Naive thymus-derived CD4-positive, alpha-beta T cell (primary cell): Measurements from ENCODE around the gene MTPN. TPM values are rescaled to one million over a fixed set of nuclear protein-coding genes. Genes with fewer than 3 reads are reported as not detected.

Source experiments
- ATAC-seq: fragments of 150-1000 bp; cut with Tn5 transposase; 2 replicates; pipeline ENCODE4 v1.10.0; 2021; ENCODE audit warnings: mild to moderate bottlenecking, moderate library complexity
- CTCF ChIA-PET: fragments of 350-600 bp; sonication (Branson Sonifier 250); formaldehyde crosslinking; loops from one replicate; lab custom pipeline; 2021; ENCODE audit warnings: antibody characterized with exemption; lab: Charles Lee
- POLR2A ChIA-PET: fragments of 350-600 bp; sonication (Branson Sonifier 250); formaldehyde crosslinking; loops from one replicate; lab custom pipeline; 2021; ENCODE audit warnings: antibody characterized with exemption, inconsistent platforms; lab: Charles Lee
- DNase-seq, 9 donors: peaks; one replicate each; pipeline versions ENCODE4 v3.0.0 to v3.0.0-alpha.2; 2020 to 2022; ENCODE audit warnings: mixed read lengths in 1 of 9
- H3K27ac ChIP-seq: one replicate; pipeline ENCODE4 v1.7.0; 2013; ENCODE audit warnings: mild to moderate bottlenecking, low read depth, low read length, moderate library complexity
- H3K27me3 ChIP-seq, 2 donors: one replicate each; pipeline ENCODE4 v1.7.0; 2013; ENCODE audit warnings: low read length in 2 of 2, mild to moderate bottlenecking in 2 of 2, moderate library complexity in 2 of 2; ENCODE audit not compliant: control insufficient read depth in 2 of 2, insufficient read depth in 2 of 2
- H3K36me3 ChIP-seq, 3 experiments: 1 replicate in 2 of 3; 2 replicates in 1 of 3; pipeline ENCODE4 v1.7.0; 2013; ENCODE audit warnings: low read length in 3 of 3, mild to moderate bottlenecking in 3 of 3, moderate library complexity in 1 of 3; ENCODE audit not compliant: insufficient read depth in 3 of 3, control insufficient read depth in 2 of 3
- H3K4me1 ChIP-seq, 2 donors: one replicate each; pipeline ENCODE4 v1.7.0; 2013; ENCODE audit warnings: low read length in 2 of 2, mild to moderate bottlenecking in 2 of 2, moderate library complexity in 1 of 2; ENCODE audit not compliant: control insufficient read depth in 2 of 2, insufficient read depth in 2 of 2
- H3K4me3 ChIP-seq: 2 replicates; pipeline ENCODE4 v1.7.0; 2013; ENCODE audit warnings: mild to moderate bottlenecking, low read length
- H3K9me3 ChIP-seq, 3 experiments: 1 replicate in 2 of 3; 2 replicates in 1 of 3; pipeline ENCODE4 v1.7.0; 2013; ENCODE audit warnings: low read length in 3 of 3; ENCODE audit not compliant: control insufficient read depth in 2 of 3
- H3K27ac Mint-ChIP-seq, 9 donors: one replicate each; pipeline ENCODE4 v1.8.0; 2020 to 2022; ENCODE audit warnings: mixed read lengths in 9 of 9, mild to moderate bottlenecking in 8 of 9, moderate library complexity in 5 of 9, inconsistent platforms in 2 of 9
- H3K27me3 Mint-ChIP-seq, 5 donors: one replicate each; pipeline ENCODE4 v1.8.0; 2021 to 2022; ENCODE audit warnings: mixed read lengths in 5 of 5, mild to moderate bottlenecking in 1 of 5
- H3K36me3 Mint-ChIP-seq, 5 donors: one replicate each; pipeline ENCODE4 v1.8.0; 2020 to 2022; ENCODE audit warnings: mixed read lengths in 5 of 5, mild to moderate bottlenecking in 3 of 5, inconsistent platforms in 1 of 5
- H3K4me1 Mint-ChIP-seq, 7 donors: one replicate each; pipeline ENCODE4 v1.8.0; 2020 to 2022; ENCODE audit warnings: mixed read lengths in 7 of 7, mild to moderate bottlenecking in 3 of 7, inconsistent platforms in 1 of 7
- H3K4me3 Mint-ChIP-seq, 10 donors: one replicate each; pipeline ENCODE4 v1.8.0; 2020 to 2022; ENCODE audit warnings: mild to moderate bottlenecking in 10 of 10, mixed read lengths in 10 of 10, moderate library complexity in 6 of 10, inconsistent platforms in 2 of 10
- H3K9me3 Mint-ChIP-seq, 11 donors: one replicate each; pipeline ENCODE4 v1.8.0; 2020 to 2022; ENCODE audit warnings: mixed read lengths in 11 of 11, mild to moderate bottlenecking in 4 of 11, inconsistent platforms in 1 of 11, moderate library complexity in 1 of 11
- intact Hi-C, 2 donors: fragments of 100-400 bp; cut with micrococcal nuclease; formaldehyde crosslinking; loops; one replicate each; pipeline ENCODE4 v1.15.1; 2023
- polyA plus RNA-seq, 2 donors: library from polyadenylated mRNA; unstranded; fragments of 300-500 nt; fragmentation: Illumina TruSeq; gene quantifications; one replicate each; pipeline ENCODE4 v1.2.3, GENCODE V29; 2021
- total RNA-seq, 6 experiments: library from RNA in 5 of 6; stranded (reverse) in 5 of 6; gene quantifications; 1 replicate in 5 of 6; 2 replicates in 1 of 6; pipeline ENCODE4 v1.2.3 and lab custom pipeline; 2021 to 2026

Gene MTPN
- total and polyA plus RNA-seq, 7 experiments from 2014 or later: 49.9 to 117 (median 80.7) TPM

- Histone ChIP-seq H3K27ac (no peak overlapping the region), H3K36me3 (no peaks in the 10 kb centered on the region), H3K27me3 (no peaks in the 10 kb centered on the region), H3K4me1 (no peaks in the 10 kb centered on the region), H3K4me3 (no peak overlapping the region), H3K9me3 (no peaks in the 10 kb centered on the region)
- ATAC-seq (no peak), DNase-seq (no peak)
- Mint-ChIP-seq H3K4me1 (peaks cover 0 to 7% (median 5%) of the 10 kb centered on the region in 7 donors), H3K27ac (no peak overlapping the region), H3K9me3 (no peaks in the 10 kb centered on the region), H3K27me3 (peaks cover 6 to 27% (median 15%) of the 10 kb centered on the region in 5 donors), H3K36me3 (peaks cover 0 to 2% (median 0%) of the 10 kb centered on the region in 5 donors), H3K4me3 (no peak overlapping the region)
- ChIA-PET POLR2A (no interaction called here), CTCF (interaction anchor here (1.1 to 1.6 kb wide), 2 partner anchors 215 to 293 kb away, joined by 5 to 6 read pairs; no protein-coding TSS in a partner anchor)
- intact Hi-C loops: no loop called here
Observed at GRCh38 chr7:136015638-136016037, 38.5 kb upstream of the MTPN start.

GRCh38 chr7:136014659-136015058 lies 37.5 kb upstream of the MTPN start:
- no peaks in the 10 kb centered on the region for H3K9me3 ChIP-seq
- intact Hi-C loops: no loop called here
- H3K27me3 ChIP-seq: no peaks in the 10 kb centered on the region
- DNase-seq (no peak), ATAC-seq (no peak)
- Mint-ChIP-seq H3K27me3 (peaks cover 6 to 29% (median 15%) of the 10 kb centered on the region in 5 donors), H3K27ac (no peak overlapping the region), H3K4me1 (peaks cover 0 to 7% (median 5%) of the 10 kb centered on the region in 7 donors), H3K9me3 (no peaks in the 10 kb centered on the region), H3K36me3 (peaks cover 0 to 2% (median 0%) of the 10 kb centered on the region in 5 donors), H3K4me3 (no peak overlapping the region)
- H3K27ac ChIP-seq: no peak overlapping the region
- no peaks in the 10 kb centered on the region for H3K36me3 ChIP-seq
- ChIA-PET POLR2A (no interaction called here), CTCF (interaction anchor here (1.6 kb wide), 1 partner anchor 214 kb away, joined by 6 read pairs; no protein-coding TSS in a partner anchor)
- no peak overlapping the region for H3K4me3 ChIP-seq
- no peaks in the 10 kb centered on the region for H3K4me1 ChIP-seq

DNA sequence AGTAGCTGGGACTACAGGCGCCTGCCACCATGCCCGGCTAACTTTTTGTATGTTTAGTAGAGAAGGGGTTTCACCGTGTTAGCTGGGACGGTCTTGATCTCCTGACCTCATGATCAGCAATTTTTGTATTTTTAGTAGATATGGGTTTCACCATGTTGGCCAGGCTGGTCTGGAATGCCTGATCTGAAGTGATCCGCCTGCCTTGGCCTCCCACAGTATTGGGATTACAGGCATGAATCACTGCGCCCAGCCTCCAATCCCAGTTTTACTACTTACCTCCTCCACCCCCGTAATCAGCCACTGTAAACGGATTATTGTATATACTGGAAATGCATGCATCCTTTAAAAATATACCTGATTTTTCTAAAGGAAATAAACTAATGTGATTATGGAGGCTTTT lies 35.1 kb upstream of the MTPN start:
- Mint-ChIP-seq H3K9me3 (no peaks in the 10 kb centered on the region), H3K4me1 (peaks cover 0 to 10% (median 7%) of the 10 kb centered on the region in 7 donors), H3K27me3 (peaks cover 6 to 26% (median 15%) of the 10 kb centered on the region in 5 donors), H3K36me3 (no peaks in the 10 kb centered on the region), H3K27ac (no peak overlapping the region), H3K4me3 (no peak overlapping the region)
- DNase-seq (no peak), ATAC-seq (no peak)
- Histone ChIP-seq H3K27ac (no peak overlapping the region), H3K27me3 (no peaks in the 10 kb centered on the region), H3K4me1 (no peaks in the 10 kb centered on the region), H3K4me3 (no peak overlapping the region), H3K9me3 (no peaks in the 10 kb centered on the region), H3K36me3 (no peaks in the 10 kb centered on the region)
- CTCF ChIA-PET: interaction anchor here (0.6 to 1.7 kb wide), 3 partner anchors 46 to 275 kb away, joined by 3 to 5 read pairs (median 4); no protein-coding TSS in a partner anchor
- intact Hi-C loops: no loop called here
- POLR2A ChIA-PET: no interaction called here

DNA sequence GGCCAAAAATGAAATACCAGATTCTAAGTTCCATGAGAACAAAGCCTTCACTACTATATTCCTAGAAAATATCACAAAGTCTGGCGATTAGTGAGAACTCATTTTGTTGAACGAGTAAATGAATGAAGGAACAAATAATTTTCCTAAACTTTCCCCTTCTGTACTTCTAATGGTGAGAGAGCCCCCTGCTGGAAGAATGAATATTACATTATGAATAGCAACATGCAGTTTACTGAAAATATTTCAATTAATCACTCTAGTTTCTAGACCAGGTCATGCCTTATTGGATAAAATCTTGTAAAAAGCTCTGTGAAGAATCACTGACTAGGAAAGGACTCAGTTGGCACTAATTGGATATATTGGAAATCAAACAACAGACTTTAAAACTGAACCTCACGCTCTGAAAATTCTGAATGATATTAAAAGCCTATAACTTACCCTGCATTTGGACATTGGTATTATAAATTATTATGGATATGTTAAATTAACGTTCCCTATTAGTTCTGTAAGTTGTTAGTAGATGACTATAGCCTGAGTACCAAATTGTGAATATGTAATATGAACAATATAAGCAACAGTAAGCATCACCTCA lies 32.4 kb upstream of the MTPN start:
- Histone ChIP-seq H3K9me3 (no peaks in the 10 kb centered on the region), H3K27me3 (no peaks in the 10 kb centered on the region), H3K4me1 (no peaks in the 10 kb centered on the region), H3K36me3 (no peaks in the 10 kb centered on the region), H3K4me3 (no peak overlapping the region), H3K27ac (no peak overlapping the region)
- Mint-ChIP-seq H3K4me1 (peaks cover 0 to 10% (median 6%) of the 10 kb centered on the region in 7 donors), H3K27ac (no peak overlapping the region), H3K9me3 (peaks cover 0 to 4% (median 0%) of the 10 kb centered on the region in 11 donors), H3K27me3 (peaks cover 3 to 22% (median 9%) of the 10 kb centered on the region in 5 donors), H3K36me3 (no peaks in the 10 kb centered on the region), H3K4me3 (no peak overlapping the region)
- intact Hi-C loops: loop anchor here (1.0 to 2.0 kb wide), 6 partner anchors 32 to 728 kb away; partner anchors contain the start of genes MTPN (in 2 of the 2) and STMP1 (in 1 of the 2)
- ChIA-PET CTCF (interaction anchor here (0.6 to 2.4 kb wide), 4 partner anchors 28 to 211 kb away, joined by 3 to 8 read pairs (median 4); no protein-coding TSS in a partner anchor), POLR2A (interaction anchor here (1.0 kb wide), 1 partner anchor 350 kb away, joined by 3 read pairs; no protein-coding TSS in a partner anchor)
- ATAC-seq: peak; percentile 45
- DNase-seq: peak in 7 of 9 donors; percentile 13 to 51 (median 40)

DNA sequence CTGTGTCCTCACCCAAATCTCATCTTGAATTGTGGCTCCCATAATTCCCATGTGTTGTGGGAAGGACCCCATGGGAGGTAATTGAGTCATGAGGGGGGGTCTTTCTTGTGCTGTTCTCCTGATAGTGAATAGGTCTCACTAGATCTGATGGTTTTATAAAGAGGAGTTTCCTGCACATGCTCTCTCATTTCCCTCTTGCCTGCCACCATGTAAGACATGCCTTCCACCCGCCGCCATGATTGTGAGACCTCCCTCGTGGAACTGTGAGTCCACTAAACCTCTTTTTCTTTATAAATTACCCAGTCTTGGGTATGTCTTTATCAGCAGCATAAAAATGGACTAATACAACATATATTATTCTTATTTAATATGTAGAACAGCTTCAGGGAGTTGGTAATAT lies 29.0 kb upstream of the MTPN start:
- no peak overlapping the region for H3K4me3 Mint-ChIP-seq
- H3K36me3 Mint-ChIP-seq: no peaks in the 10 kb centered on the region
- DNase-seq: no peak
- H3K36me3 ChIP-seq: no peaks in the 10 kb centered on the region
- no peak for ATAC-seq
- no peak overlapping the region for H3K27ac ChIP-seq
- ChIA-PET POLR2A (no interaction called here), CTCF (interaction anchor here (1.2 kb wide), 1 partner anchor 11 kb away, joined by 4 read pairs; no protein-coding TSS in a partner anchor)
- H3K27me3 ChIP-seq: no peaks in the 10 kb centered on the region
- intact Hi-C loops: no loop called here
- H3K9me3 ChIP-seq: no peaks in the 10 kb centered on the region
- peaks cover 0 to 5% (median 0%) of the 10 kb centered on the region in 5 donors for H3K27me3 Mint-ChIP-seq
- H3K4me1 Mint-ChIP-seq: peaks cover 0 to 6% (median 0%) of the 10 kb centered on the region in 7 donors
- no peak overlapping the region for H3K4me3 ChIP-seq
- H3K9me3 Mint-ChIP-seq: peaks cover 0 to 4% (median 0%) of the 10 kb centered on the region in 11 donors
- no peak overlapping the region for H3K27ac Mint-ChIP-seq
- no peaks in the 10 kb centered on the region for H3K4me1 ChIP-seq

DNA sequence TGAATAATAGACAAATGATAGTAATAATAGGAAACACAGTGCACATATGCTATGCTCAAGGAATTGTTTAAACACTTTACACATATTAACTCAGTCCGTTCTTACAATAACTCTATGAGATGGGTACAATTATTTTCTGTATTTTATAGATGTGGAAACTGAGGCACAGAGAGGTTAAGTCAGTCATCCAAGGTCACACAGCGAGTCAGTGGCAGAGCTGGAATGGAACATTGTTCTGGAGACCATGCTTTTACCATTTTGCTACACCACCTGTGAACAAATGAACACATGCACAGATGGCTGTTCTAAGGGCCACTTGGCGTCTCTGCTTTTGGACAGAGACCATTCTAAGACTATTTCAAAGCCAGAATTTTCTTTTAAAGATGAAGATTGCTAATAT lies 26.9 kb upstream of the MTPN start:
- H3K4me1 Mint-ChIP-seq: peaks cover 0 to 3% (median 0%) of the 10 kb centered on the region in 7 donors
- H3K9me3 ChIP-seq: no peaks in the 10 kb centered on the region
- H3K4me3 ChIP-seq: no peak overlapping the region
- no peak overlapping the region for H3K27ac ChIP-seq
- peaks cover 0 to 7% (median 0%) of the 10 kb centered on the region in 5 donors for H3K36me3 Mint-ChIP-seq
- peaks cover 0 to 7% (median 0%) of the 10 kb centered on the region in 11 donors for H3K9me3 Mint-ChIP-seq
- H3K27me3 ChIP-seq: no peaks in the 10 kb centered on the region
- ATAC-seq (no peak), DNase-seq (no peak)
- no peak overlapping the region for H3K4me3 Mint-ChIP-seq
- no peaks in the 10 kb centered on the region for H3K27me3 Mint-ChIP-seq
- no peaks in the 10 kb centered on the region for H3K36me3 ChIP-seq
- no peak overlapping the region for H3K27ac Mint-ChIP-seq
- ChIA-PET CTCF (no interaction called here), POLR2A (no interaction called here)
- intact Hi-C loops: no loop called here
- H3K4me1 ChIP-seq: no peaks in the 10 kb centered on the region
